ENCODE results near the gene ADCY10.

GRCh38 chr1:167927046-167927754, 13.3 kb upstream of the ADCY10 start:
- TF ChIP-seq CBX5 (IDR thresholded peaks at IDR 0.05; ENCODE audit: low read depth, low read length) (no peak), JUND (IDR thresholded peaks at IDR 0.05; ENCODE audit: low read length) (no peak)
